Keratinocyte (primary cell): ENCODE measurements around the gene HK1.

Experiments
- EZH2 ChIP-seq: IDR thresholded peaks from one replicate; pipeline ENCODE4 v1.6.1; 2012; ENCODE audit warnings: inconsistent platforms, mild to moderate bottlenecking, low read length, moderate library complexity
- TF ChIP-seq, protein P1 (sequence below), 3 experiments: IDR thresholded peaks in 1 of 3; conservative IDR thresholded peaks in 1 of 3; optimal IDR thresholded peaks in 1 of 3; 2 replicates in 2 of 3; 3 replicates in 1 of 3; pipeline versions ENCODE3 to v1.5.1; 2011; ENCODE audit warnings: low read length in 3 of 3, mild to moderate bottlenecking in 3 of 3, moderate library complexity in 2 of 3, control low read depth in 1 of 3, inconsistent platforms in 1 of 3; ENCODE audit not compliant: insufficient read depth in 2 of 3; ENCODE audit errors: extremely low read depth in 1 of 3

DNA sequence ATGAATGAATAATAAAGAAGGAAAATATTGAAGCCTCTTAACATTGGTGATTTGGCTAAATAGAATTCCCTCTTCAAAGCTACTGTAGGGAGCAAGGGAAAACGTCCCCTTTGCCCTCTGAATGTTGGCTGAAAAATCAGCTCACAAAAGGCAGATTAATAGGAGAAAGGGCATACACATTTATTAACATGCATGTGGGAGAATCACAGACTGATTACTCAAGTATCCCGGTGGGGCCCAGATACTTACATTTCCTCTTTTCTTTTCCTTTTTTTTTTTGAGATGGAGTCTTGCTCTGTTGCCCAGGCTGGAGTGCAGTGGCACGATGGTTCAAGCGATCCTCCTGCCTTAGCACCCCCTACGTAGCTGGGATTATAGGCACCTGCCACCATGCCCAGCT lies 68.5 kb downstream of the HK1 start:
- TF ChIP-seq, protein P1, sequence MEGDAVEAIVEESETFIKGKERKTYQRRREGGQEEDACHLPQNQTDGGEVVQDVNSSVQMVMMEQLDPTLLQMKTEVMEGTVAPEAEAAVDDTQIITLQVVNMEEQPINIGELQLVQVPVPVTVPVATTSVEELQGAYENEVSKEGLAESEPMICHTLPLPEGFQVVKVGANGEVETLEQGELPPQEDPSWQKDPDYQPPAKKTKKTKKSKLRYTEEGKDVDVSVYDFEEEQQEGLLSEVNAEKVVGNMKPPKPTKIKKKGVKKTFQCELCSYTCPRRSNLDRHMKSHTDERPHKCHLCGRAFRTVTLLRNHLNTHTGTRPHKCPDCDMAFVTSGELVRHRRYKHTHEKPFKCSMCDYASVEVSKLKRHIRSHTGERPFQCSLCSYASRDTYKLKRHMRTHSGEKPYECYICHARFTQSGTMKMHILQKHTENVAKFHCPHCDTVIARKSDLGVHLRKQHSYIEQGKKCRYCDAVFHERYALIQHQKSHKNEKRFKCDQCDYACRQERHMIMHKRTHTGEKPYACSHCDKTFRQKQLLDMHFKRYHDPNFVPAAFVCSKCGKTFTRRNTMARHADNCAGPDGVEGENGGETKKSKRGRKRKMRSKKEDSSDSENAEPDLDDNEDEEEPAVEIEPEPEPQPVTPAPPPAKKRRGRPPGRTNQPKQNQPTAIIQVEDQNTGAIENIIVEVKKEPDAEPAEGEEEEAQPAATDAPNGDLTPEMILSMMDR (optimal IDR thresholded peaks at IDR 0.05 in 1 of 3, IDR thresholded peaks at IDR 0.05 in 1 of 3, conservative IDR thresholded peaks at IDR 0.05 in 1 of 3; ENCODE audit: extremely low read depth in 1 of 3, insufficient read depth in 2 of 3, low read length in 3 of 3), result no peak
- no peak for TF ChIP-seq EZH2
